T-helper 2 cell treated with Interferon-gamma antibody and Interleukin-4, amounts not matched to agents 5 μg/mL and 100 μg/mL, for 36 hours (primary cell): ENCODE measurements around the gene PRR5.
"Not testable (repeated sequence)": the region's sequence is repeated elsewhere in the genome, so short reads cannot be mapped to it uniquely, and the experiment has no call there.

Experiments
- DNase-seq: peaks from one replicate; pipeline ENCODE4 v3.0.0; 2021; ENCODE audit warnings: low spot score
- H3K27ac Mint-ChIP-seq: one replicate; pipeline ENCODE4 v1.8.0; 2021; ENCODE audit warnings: mild to moderate bottlenecking, mixed read lengths
- H3K27me3 Mint-ChIP-seq: one replicate; pipeline ENCODE4 v1.8.0; 2021; ENCODE audit warnings: low read depth, mixed read lengths
- H3K36me3 Mint-ChIP-seq: one replicate; pipeline ENCODE4 v1.8.0; 2021; ENCODE audit warnings: low read depth, mixed read lengths
- H3K4me1 Mint-ChIP-seq: one replicate; pipeline ENCODE4 v1.8.0; 2021; ENCODE audit warnings: low read depth, mixed read lengths
- H3K4me3 Mint-ChIP-seq: one replicate; pipeline ENCODE4 v1.8.0; 2022; ENCODE audit warnings: mild to moderate bottlenecking, moderate library complexity, mixed read lengths
- H3K9me3 Mint-ChIP-seq: one replicate; pipeline ENCODE4 v1.8.0; 2021; ENCODE audit warnings: mixed read lengths

The PRR5 gene

GRCh38 chr22:44667829-44668189 is 34.2 kb upstream of the PRR5 start:
- peak; percentile 78 for DNase-seq
- Mint-ChIP-seq H3K4me1 (peaks cover 56% of the 10 kb centered on the region), H3K36me3 (peaks cover 5% of the 10 kb centered on the region), H3K9me3 (no peaks in the 10 kb centered on the region), H3K27ac (peak overlapping the region; percentile 86), H3K4me3 (peak overlapping the region; percentile 71), H3K27me3 (no peaks in the 10 kb centered on the region)

- peaks cover 54% of the 10 kb centered on the region for H3K4me1 Mint-ChIP-seq
- peak overlapping the region; percentile 86 for H3K27ac Mint-ChIP-seq
- DNase-seq, result peak; percentile 55
- peaks cover 5% of the 10 kb centered on the region for H3K36me3 Mint-ChIP-seq
- no peaks in the 10 kb centered on the region for H3K9me3 Mint-ChIP-seq
- peak overlapping the region; percentile 71 for H3K4me3 Mint-ChIP-seq
- H3K27me3 Mint-ChIP-seq, result no peaks in the 10 kb centered on the region
Observed at GRCh38 chr22:44668190-44668885, 33.7 kb upstream of the PRR5 start.

GRCh38 chr22:44668886-44669521 is 33.0 kb upstream of the PRR5 start:
- no peak for DNase-seq
- peak overlapping the region; percentile 85 for H3K27ac Mint-ChIP-seq
- H3K4me3 Mint-ChIP-seq, result peak overlapping the region; percentile 80
- no peaks in the 10 kb centered on the region for H3K9me3 Mint-ChIP-seq
- peaks cover 47% of the 10 kb centered on the region for H3K4me1 Mint-ChIP-seq
- peaks cover 5% of the 10 kb centered on the region for H3K36me3 Mint-ChIP-seq
- H3K27me3 Mint-ChIP-seq, result no peaks in the 10 kb centered on the region

GRCh38 chr22:44669561-44669976 is 32.4 kb upstream of the PRR5 start:
- Mint-ChIP-seq H3K27ac (peak overlapping the region; percentile 85), H3K9me3 (no peaks in the 10 kb centered on the region), H3K27me3 (no peaks in the 10 kb centered on the region), H3K36me3 (peaks cover 5% of the 10 kb centered on the region), H3K4me1 (peaks cover 42% of the 10 kb centered on the region), H3K4me3 (peak overlapping the region; percentile 80)
- no peak for DNase-seq

- Mint-ChIP-seq H3K4me1 (peaks cover 36% of the 10 kb centered on the region), H3K27ac (peak overlapping the region; percentile 17), H3K9me3 (no peaks in the 10 kb centered on the region), H3K4me3 (peak overlapping the region; percentile 80), H3K36me3 (peaks cover 5% of the 10 kb centered on the region), H3K27me3 (no peaks in the 10 kb centered on the region)
- DNase-seq, result no peak
Observed at GRCh38 chr22:44670220-44670988, 31.6 kb upstream of the PRR5 start.

GRCh38 chr22:44671742-44672141 is 30.3 kb upstream of the PRR5 start:
- DNase-seq, result peak; percentile 41
- Mint-ChIP-seq H3K4me3 (peak overlapping the region; percentile 1), H3K4me1 (peaks cover 33% of the 10 kb centered on the region), H3K27me3 (peaks cover 3% of the 10 kb centered on the region), H3K9me3 (no peaks in the 10 kb centered on the region), H3K36me3 (peaks cover 7% of the 10 kb centered on the region), H3K27ac (peak overlapping the region; percentile 80)

GRCh38 chr22:44672632-44673031 is 29.4 kb upstream of the PRR5 start:
- Mint-ChIP-seq H3K27me3 (peaks cover 3% of the 10 kb centered on the region), H3K4me1 (peaks cover 32% of the 10 kb centered on the region), H3K9me3 (no peaks in the 10 kb centered on the region), H3K36me3 (peaks cover 9% of the 10 kb centered on the region), H3K4me3 (no peak overlapping the region), H3K27ac (no peak overlapping the region)
- no peak for DNase-seq

GRCh38 chr22:44673406-44673805 is 28.6 kb upstream of the PRR5 start:
- no peak for DNase-seq
- no peak overlapping the region for H3K4me3 Mint-ChIP-seq
- H3K27ac Mint-ChIP-seq, result peak overlapping the region; percentile 20
- no peaks in the 10 kb centered on the region for H3K9me3 Mint-ChIP-seq
- peaks cover 3% of the 10 kb centered on the region for H3K27me3 Mint-ChIP-seq
- peaks cover 28% of the 10 kb centered on the region for H3K4me1 Mint-ChIP-seq
- peaks cover 9% of the 10 kb centered on the region for H3K36me3 Mint-ChIP-seq

- not testable (repeated sequence) for DNase-seq, H3K9me3 Mint-ChIP-seq, H3K36me3 Mint-ChIP-seq, H3K27ac Mint-ChIP-seq, H3K27me3 Mint-ChIP-seq, H3K4me3 Mint-ChIP-seq
- H3K4me1 Mint-ChIP-seq, result peaks cover 35% of the 10 kb centered on the region
Observed at GRCh38 chr22:44676066-44676440, 26.0 kb upstream of the PRR5 start.

- H3K4me1 Mint-ChIP-seq, result peaks cover 36% of the 10 kb centered on the region
- H3K4me3 Mint-ChIP-seq, result peak overlapping the region; percentile 61
- no peaks in the 10 kb centered on the region for H3K9me3 Mint-ChIP-seq
- peaks cover 10% of the 10 kb centered on the region for H3K36me3 Mint-ChIP-seq
- peaks cover 3% of the 10 kb centered on the region for H3K27me3 Mint-ChIP-seq
- no peak overlapping the region for H3K27ac Mint-ChIP-seq
- no peak for DNase-seq
Observed at GRCh38 chr22:44676441-44677352, 25.3 kb upstream of the PRR5 start.

GRCh38 chr22:44677353-44677840 is 24.6 kb upstream of the PRR5 start:
- Mint-ChIP-seq H3K4me3 (peak overlapping the region; percentile 61), H3K9me3 (no peaks in the 10 kb centered on the region), H3K27me3 (peaks cover 3% of the 10 kb centered on the region), H3K27ac (no peak overlapping the region), H3K36me3 (peaks cover 8% of the 10 kb centered on the region), H3K4me1 (peaks cover 39% of the 10 kb centered on the region)
- DNase-seq, result no peak

- no peak for DNase-seq
- no peak overlapping the region for H3K4me3 Mint-ChIP-seq
- peaks cover 8% of the 10 kb centered on the region for H3K36me3 Mint-ChIP-seq
- no peaks in the 10 kb centered on the region for H3K9me3 Mint-ChIP-seq
- peaks cover 3% of the 10 kb centered on the region for H3K27me3 Mint-ChIP-seq
- peaks cover 45% of the 10 kb centered on the region for H3K4me1 Mint-ChIP-seq
- no peak overlapping the region for H3K27ac Mint-ChIP-seq
Observed at GRCh38 chr22:44677871-44678555, 24.0 kb upstream of the PRR5 start.
